Cardiac fibroblast (primary cell): ENCODE measurements around the gene PDE4B.
A peak's percentile ranks its signal among the peaks of the same experiment; 100 is the strongest.

ENCODE experiments used
- DNase-seq, 2 donors: peaks; one replicate each; pipeline versions ENCODE4 v3.0.0 to v3.0.0-alpha.2; 2010; ENCODE audit warnings: low read depth in 2 of 2
- H3K4me3 ChIP-seq, 2 donors: replicated peaks in 1 of 2; 1 replicate in 1 of 2; 2 replicates in 1 of 2; pipeline ENCODE4 v1.5.1; 2011; ENCODE audit warnings: low read depth in 2 of 2, low read length in 2 of 2, mild to moderate bottlenecking in 2 of 2, moderate library complexity in 1 of 2
- CTCF ChIP-seq: IDR thresholded peaks from one replicate; pipeline ENCODE4 v1.5.1; 2011; ENCODE audit warnings: low read depth, mild to moderate bottlenecking, low read length, inconsistent platforms

The PDE4B gene

GRCh38 chr1:65992165-65992821 is 199.6 kb downstream of the PDE4B start:
- no peak for TF ChIP-seq CTCF
- DNase-seq, result peak; percentile 2 to 36
- H3K4me3 ChIP-seq, result no peak overlapping the region

- H3K4me3 ChIP-seq, result no peak overlapping the region
- no peak for TF ChIP-seq CTCF
- DNase-seq, result no peak
Observed at GRCh38 chr1:65992831-65993271, 200.2 kb downstream of the PDE4B start.

DNA sequence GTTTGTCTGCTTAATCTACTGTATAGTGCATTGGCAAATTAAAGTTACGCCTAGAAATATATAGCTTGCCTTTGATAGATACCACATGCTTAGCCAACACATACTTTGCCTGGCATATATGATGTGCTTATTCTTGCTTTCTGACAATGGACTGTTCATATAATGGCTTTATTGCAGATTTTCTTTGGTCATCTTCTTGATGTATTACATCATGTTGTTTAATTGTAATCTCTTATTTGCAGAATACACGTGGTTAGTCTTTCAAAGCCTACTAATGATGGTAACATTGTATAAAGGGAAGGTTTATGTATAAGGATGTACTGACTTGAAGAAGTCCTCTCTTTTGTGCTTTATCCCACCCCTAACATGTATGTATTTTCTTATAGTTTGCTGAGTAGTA is 201.5 kb downstream of the PDE4B start:
- no peak for DNase-seq
- TF ChIP-seq CTCF, result no peak
- H3K4me3 ChIP-seq, result no peak overlapping the region

DNA sequence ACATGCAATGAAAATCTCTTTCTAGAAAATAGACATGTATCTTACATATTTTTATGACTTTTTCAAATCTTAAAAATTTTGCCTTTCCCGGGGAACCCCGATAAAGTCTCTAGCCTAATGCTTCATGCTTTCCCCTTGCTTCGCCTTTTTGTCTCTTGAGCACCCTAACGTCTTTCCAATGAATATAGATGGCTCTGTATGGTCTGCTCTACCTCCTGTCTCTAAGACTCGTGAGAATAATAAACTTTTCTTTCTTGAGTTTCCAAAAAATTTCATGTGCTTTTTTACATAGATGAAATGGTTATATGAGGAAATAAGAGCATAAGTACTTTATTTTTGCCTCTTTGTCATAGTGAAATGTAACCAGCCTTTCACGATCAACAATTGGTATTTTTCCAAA is 202.6 kb downstream of the PDE4B start:
- H3K4me3 ChIP-seq, result no peak overlapping the region
- TF ChIP-seq CTCF, result no peak
- no peak for DNase-seq

DNA sequence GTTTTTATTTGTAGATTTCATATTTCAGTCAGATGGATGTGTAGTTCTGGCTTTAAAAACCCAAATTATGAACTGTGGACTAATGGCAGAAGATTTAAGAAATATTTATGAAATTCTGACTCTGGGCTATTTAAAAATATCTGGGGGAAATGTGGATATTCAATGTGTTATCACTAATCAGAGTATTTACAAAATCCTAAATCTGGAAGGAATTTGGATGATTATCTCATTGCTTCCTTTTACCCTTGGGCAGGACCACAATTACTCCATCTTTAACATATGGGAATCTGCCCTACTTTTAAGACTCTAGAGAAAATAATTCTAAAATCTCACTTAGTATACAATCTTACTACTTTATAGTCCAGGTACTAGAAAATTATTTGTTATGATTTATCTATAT is 203.2 kb downstream of the PDE4B start:
- H3K4me3 ChIP-seq, result no peak overlapping the region
- TF ChIP-seq CTCF, result no peak
- no peak for DNase-seq

- no peak overlapping the region for H3K4me3 ChIP-seq
- DNase-seq, result no peak
- TF ChIP-seq CTCF, result no peak
Observed at GRCh38 chr1:65997693-65998092, 205.0 kb downstream of the PDE4B start.
